HG02884 (cell line): ENCODE data around the gene ZCCHC10.
A peak's percentile ranks its signal among the peaks of the same experiment; 100 is the strongest.

Source experiments
- ATAC-seq: cut with Tn5 transposase; IDR thresholded peaks from one replicate; pipeline ENCODE4 v1.9.1; 2021; ENCODE audit warnings: mild to moderate bottlenecking, moderate library complexity; ENCODE audit not compliant: unreplicated experiment

ZCCHC10 gene

GRCh38 chr5:133025804-133026663 is at the start of gene ZCCHC10:
ZCCHC10 (minus strand) TSS chr5:133026549; CDS start chr5:133026537, 12 bp downstream.
- ATAC-seq, result peak; percentile 92

DNA sequence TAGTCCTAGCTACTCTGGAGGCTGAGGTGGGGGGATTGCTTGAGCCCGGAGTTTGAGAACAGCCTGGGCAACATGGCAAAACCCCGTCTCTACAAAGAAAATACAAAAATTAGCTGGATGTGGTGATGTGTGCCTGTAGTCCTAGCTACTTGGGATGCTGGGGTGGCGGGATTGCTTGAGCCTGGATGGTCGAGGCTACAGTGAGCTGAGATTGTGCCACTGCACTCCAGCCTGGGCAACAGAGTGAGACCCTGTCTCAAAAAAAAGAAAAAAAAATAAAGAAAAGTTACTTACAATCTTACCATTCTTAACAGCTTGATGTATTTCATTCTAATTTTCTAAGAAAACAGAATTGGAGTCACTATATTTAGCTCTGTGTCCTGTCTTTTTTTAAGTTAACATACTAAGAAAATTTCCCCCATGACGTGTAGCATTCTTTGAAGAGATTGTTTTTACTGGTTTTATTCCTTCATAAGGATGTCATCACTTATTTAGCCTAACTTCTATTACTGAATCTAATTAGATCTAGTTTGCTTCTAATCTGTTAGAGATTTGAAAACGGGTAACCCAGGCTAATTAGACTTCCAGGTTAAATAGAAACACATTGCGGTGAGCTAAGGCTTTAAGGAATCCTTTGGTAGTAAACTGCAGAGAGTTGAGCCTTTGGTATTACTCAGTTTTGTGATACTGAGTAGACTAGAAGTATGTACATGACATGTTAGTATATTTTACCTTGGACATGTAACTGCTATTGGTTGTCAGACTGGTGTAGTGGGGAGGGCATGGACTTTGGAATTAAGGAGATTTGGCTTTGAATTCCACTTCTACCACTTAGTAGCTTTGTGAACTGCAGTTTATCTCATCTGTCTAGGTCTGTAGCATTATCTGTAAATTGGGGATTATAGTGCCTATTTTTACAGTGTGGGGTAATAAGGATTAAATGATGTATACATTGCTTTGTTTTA is 49.5 kb upstream of the ZCCHC10 start:
- no peak for ATAC-seq

DNA sequence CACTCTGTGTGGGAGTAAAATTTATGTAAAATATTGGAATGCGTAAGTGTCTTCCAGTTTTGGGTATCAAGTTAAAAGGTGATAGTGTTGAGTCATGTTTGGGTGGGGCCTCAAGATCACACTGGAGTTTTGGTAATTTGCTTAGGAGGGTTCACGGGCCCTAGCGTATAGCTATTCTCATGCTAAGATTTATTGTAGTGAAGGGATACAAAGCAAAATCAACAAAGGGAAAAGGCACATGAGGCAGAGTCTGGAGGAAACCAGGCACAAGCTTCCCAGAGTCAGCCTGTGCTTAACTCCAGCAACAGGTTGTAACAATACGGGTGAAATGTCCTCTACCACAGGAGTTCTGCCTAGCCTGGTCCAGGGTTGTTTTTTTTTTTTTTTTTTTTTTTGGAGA is 45.7 kb upstream of the ZCCHC10 start:
- no peak for ATAC-seq

DNA sequence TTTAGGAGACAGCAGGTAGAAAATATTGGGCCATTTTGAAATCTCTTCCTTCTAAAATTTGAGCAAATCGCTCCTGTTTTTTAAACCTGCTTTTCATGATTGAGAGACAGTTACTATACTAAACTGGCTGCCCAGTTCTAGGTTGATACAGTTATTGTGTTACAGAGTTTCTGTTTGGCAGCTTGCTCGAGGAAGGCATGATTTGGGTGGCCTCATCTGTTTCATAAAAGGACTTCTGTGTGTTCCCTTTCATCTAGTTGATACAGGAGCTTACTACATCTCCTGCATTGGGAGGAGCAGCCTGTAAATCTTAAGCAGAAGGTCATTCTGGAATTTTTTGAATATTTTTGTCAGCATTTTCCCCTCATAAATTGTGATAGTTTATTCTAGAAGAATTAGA is 39.7 kb upstream of the ZCCHC10 start:
- ATAC-seq, result no peak

DNA sequence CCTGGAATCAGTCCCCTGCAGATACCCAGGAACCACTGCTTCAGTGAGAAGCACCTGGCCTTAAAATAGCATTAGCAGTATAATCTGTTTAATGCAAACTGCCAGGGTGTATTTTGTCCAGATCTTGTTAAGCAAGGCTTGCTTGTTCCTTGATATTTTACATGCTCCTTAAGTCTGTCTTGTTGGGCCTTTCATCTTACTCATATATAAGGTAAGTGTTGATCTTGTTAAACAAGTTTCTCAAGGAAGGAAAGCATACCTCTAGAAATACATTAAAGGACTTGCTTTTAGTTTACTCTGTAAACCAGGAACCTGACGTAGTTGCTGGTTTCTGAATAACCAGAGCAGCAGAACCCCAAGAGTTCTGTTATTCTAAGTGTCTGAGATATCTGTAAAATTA is 39.1 kb upstream of the ZCCHC10 start:
- ATAC-seq, result no peak

DNA sequence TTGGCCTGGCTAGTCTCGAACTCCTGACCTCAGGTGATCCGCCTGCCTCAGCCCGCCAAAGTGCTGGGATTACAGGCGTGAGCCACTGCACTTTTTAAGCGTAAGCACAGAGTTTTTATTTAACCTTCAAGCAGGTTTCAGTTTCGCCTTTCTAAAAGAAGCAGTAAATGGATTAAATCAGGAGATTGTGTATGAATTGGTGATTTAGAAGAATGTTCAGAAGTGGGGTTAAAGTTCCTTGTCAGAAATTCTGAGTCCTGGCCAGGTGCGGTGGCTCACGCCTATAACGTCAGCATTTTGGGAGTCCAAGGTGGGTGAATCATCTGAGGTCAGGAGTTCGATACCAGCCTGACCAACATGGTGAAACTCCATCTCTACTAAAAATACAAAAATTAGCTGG is 37.6 kb upstream of the ZCCHC10 start:
- ATAC-seq, result no peak

GRCh38 chr5:133062276-133062675 is 35.9 kb upstream of the ZCCHC10 start:
- ATAC-seq, result no peak

- no peak for ATAC-seq
These were observed 33.3 kb upstream of the ZCCHC10 start for GRCh38 chr5:133059621-133060020.

DNA sequence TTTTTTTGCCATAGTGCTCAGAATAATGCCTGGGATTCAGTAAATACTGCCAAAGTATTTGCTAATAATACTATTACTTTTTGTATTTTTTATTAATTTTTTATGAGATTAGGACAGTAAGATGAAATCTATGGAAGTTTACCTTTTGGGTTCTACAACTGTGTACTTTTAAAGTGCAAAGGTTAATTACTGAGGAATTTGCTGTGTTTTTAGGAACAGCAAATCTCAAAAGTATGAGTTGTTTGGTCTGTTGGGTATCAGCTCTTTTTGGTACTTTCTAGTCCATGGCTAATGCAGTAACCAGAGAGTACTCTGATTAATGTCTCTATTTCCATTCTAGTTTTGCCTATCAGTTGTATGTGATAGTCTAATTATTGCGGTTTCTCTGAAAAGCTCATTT is 30.5 kb upstream of the ZCCHC10 start:
- no peak for ATAC-seq

DNA sequence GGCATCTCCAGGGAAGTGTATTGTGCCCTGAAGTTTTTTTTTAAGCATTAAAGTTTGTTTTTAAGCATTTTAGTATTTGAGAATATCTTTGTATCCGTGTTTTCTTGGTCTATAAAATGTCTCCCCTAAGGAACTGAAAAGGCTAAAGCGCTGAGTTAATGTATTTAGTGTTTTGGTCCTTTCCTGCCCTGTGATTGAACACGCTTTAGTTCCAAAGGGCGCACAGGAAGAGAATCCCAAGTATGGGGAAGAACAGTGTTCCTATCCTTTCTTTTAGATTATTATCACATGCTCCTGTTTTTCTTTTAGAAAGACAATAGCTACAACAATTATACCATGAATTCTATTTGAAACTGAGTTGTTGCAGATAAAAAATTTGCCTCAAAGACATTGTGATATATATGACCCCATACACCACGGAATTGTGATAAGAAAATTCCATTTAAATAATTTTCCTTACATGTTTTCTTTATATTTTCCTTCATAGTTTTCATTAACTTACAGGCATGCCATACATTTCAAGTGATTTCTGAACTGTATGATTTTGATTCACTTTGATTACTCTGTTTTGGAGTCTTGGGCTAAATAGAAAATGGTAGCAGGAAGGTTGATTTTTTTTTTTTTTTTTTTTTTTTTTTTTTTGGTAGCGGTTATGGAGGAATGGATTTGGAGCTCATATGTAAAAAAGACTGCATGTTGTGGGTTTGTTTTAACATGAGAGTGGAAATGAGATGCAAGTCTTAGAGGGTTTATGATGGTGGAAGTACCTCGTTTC is 28.5 kb upstream of the ZCCHC10 start:
- ATAC-seq, result no peak

- ATAC-seq, result no peak
These were observed 27.1 kb upstream of the ZCCHC10 start for GRCh38 chr5:133053448-133053847.

DNA sequence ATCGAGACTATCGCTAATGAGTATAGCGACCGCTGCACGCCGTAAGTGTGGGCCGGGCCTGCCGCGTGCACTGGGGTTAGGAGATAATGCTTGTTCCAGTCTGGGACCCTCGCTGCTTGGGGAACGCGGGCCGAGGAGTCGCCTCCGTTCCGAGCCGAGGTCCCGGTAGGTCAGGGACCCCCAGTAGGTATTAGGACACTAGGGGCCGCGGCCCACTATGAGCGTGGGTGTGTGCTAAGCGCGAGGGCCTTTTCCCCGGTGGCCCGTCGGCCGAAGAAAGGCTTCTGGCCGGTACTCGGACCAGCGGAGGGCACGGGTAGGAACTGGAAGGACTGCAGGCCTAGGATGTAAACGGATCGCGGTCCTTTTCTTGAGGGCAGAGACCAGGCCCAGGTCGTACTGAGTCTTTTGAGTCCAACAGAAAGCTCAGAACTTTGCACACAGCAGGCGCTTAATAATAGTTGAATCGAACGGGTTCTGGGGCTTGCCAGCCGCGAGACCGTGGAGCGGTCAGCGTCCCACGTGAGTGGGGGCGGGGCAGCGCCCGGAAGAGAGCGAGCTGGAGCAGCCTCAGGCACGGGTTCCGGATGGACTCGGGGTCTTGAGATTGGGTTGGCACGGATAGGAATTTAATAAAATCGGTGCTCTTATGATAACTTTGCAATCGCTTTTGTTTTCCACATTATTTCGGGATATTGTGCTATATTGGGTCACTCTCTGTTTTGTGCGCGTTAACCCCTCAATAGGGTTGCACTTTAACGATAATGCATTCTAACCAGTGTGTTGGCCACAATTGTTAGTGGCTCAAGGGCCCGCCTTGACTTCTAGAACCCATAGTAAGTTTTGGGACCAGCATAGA is 26.2 kb upstream of the ZCCHC10 start:
- ATAC-seq, result peak; percentile 24

DNA sequence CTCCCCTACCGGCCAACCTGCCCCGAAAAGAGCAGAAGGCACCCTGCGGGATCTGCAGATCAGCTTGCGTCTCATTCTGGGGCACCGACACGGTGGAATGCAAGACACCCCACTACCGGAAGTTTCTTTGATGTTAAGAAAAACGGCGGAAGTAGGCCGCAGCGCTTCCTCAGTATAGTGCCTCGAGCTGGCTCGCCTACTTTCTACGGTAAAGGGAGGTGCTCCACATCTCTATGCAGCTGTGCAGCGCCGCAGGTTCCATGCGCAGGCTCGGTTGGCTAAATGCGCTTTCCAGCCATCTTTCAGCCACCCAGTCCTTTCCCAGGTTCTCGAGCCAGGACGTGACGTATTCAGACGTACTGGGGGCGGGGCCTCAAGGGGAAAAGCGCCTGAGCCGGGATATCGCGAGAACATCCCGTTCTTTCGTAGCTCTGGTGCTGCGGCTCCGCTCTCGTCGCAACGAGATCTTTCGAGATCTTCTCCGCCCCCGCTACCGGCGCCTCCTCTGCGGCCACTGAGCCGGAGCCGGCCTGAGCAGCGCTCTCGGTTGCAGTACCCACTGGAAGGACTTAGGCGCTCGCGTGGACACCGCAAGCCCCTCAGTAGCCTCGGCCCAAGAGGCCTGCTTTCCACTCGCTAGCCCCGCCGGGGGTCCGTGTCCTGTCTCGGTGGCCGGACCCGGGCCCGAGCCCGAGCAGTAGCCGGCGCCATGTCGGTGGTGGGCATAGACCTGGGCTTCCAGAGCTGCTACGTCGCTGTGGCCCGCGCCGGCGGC is 25.4 kb upstream of the ZCCHC10 start, which contains the start of gene HSPA4:
TSS of gene HSPA4 (plus strand) at position 472 of the 775 bp plus-strand sequence. CDS start at position 710, 238 bp downstream.
- ATAC-seq, result peak; percentile 81

- ATAC-seq, result no peak
These were observed 24.8 kb upstream of the ZCCHC10 start for GRCh38 chr5:133051061-133051541.

DNA sequence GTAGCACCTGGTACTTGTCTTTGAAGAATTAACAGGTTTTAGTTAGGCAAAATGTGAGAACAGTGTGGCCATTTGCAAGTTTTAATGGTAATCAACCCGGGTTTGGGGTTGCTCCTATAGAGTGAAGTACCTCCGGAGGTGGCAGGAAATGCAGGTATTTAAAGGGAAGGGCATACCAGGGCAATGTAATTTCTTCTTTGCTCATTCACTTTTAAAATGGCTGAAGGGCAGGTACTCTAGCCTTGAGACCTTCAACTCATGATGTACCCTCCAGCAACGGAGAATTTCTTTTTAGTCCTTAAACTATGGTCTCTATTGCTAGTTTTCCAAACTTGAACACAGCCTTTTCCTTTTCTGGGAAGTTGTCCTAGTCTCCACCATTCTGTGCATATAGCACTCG is 24.2 kb upstream of the ZCCHC10 start:
- no peak for ATAC-seq

DNA sequence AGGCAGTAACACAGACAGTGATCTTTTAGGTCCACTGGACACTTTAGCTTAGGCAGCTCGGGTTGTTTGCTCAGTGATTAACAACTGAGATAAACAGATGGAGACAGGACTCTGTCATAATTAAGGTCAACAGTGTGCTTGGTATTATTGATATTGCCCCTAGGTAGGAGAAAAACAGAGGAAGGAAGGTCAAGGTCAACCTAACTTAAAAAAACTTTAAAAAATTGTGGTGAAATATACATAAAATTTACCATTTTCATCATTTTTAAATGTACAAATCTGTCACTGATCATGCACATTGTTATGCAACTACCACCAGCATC is 23.3 kb upstream of the ZCCHC10 start:
- ATAC-seq, result no peak

GRCh38 chr5:133048993-133049725 is 22.8 kb upstream of the ZCCHC10 start:
- ATAC-seq, result no peak

- no peak for ATAC-seq
These were observed 21.1 kb upstream of the ZCCHC10 start for GRCh38 chr5:133047404-133047803.
